Measurements from ENCODE around the gene NEMP1. TPM values are rescaled to one million over a fixed set of nuclear protein-coding genes. Genes with fewer than 3 reads are reported as not detected.

Gene NEMP1
- total RNA-seq (2021) (28.9 and 36.6 TPM in 2 replicates), Bru-seq, nascent RNA (percentile 78 among the genes with signal in this experiment), BruChase-seq, experiment 1, labeled RNA remaining after a 2-hour chase (percentile 89 among the genes with signal in this experiment), BruChase-seq, experiment 2, labeled RNA remaining after a 6-hour chase (percentile 88 among the genes with signal in this experiment)
- long read RNA-seq, full-length matches to known transcripts = 3 of 13 reads
- long read RNA-seq, partial matches to known transcripts = 1 of 13 reads
- long read RNA-seq, other reads (novel, unspliced or antisense) = 9 of 13 reads

- no peaks in the 10 kb centered on the region for H3K9me2 ChIP-seq (ENCODE audit: insufficient read depth)
- intact Hi-C loops (cut with micrococcal nuclease; ENCODE audit: unreplicated experiment) = loop anchor here (1.0 to 2.0 kb wide), 2 partner anchors 9 to 34 kb away; no protein-coding TSS in a partner anchor
These were observed at the start of gene NEMP1 for GRCh38 chr12:57078519-57079404. NEMP1 (minus strand) TSS chr12:57078791; CDS start chr12:57078745, 46 bp downstream.

GRCh38 chr12:57127726-57128518 lies 49.3 kb upstream of the NEMP1 start, which contains the start of gene LRP1:
LRP1 (plus strand) TSS chr12:57128483; CDS start chr12:57128965, 482 bp downstream.
- Histone ChIP-seq H3K79me2 (ENCODE audit: low read depth) (no peaks in the 10 kb centered on the region), H3F3A (ENCODE audit: insufficient read depth, low read depth) (peaks cover 15% of the 10 kb centered on the region), H3K9me3 (ENCODE audit: insufficient read depth, low read depth) (no peaks in the 10 kb centered on the region), H3K4me3 (peak within 1 kb of the TSS; percentile 97), H3K4me1 (replicated peaks; ENCODE audit: insufficient read depth) (peaks cover 8% of the 10 kb centered on the region), H3K4me2 (peak within 1 kb of the TSS; percentile 87), H3K9me2 (ENCODE audit: insufficient read depth) (no peaks in the 10 kb centered on the region), H3K27me3 (ENCODE audit: insufficient read depth, low read depth) (no peaks in the 10 kb centered on the region), H3K36me3 (ENCODE audit: low read depth) (no peaks in the 10 kb centered on the region), H2AFZ (peak within 1 kb of the TSS; percentile 98), H4K20me1 (ENCODE audit: insufficient read depth) (no peaks in the 10 kb centered on the region), H3K27ac (peak within 1 kb of the TSS; percentile 44)
- no peak for TF ChIP-seq EZH2 (IDR thresholded peaks at IDR 0.05; ENCODE audit: low read depth)
- TF ChIP-seq, protein P1, sequence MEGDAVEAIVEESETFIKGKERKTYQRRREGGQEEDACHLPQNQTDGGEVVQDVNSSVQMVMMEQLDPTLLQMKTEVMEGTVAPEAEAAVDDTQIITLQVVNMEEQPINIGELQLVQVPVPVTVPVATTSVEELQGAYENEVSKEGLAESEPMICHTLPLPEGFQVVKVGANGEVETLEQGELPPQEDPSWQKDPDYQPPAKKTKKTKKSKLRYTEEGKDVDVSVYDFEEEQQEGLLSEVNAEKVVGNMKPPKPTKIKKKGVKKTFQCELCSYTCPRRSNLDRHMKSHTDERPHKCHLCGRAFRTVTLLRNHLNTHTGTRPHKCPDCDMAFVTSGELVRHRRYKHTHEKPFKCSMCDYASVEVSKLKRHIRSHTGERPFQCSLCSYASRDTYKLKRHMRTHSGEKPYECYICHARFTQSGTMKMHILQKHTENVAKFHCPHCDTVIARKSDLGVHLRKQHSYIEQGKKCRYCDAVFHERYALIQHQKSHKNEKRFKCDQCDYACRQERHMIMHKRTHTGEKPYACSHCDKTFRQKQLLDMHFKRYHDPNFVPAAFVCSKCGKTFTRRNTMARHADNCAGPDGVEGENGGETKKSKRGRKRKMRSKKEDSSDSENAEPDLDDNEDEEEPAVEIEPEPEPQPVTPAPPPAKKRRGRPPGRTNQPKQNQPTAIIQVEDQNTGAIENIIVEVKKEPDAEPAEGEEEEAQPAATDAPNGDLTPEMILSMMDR (conservative IDR thresholded peaks at IDR 0.05) = no peak
- peak; percentile 68 to 80 for DNase-seq
- ChIA-PET CTCF (interaction anchor here (0.6 to 2.4 kb wide), 12 partner anchors 10 to 174 kb away, joined by 3 to 40 read pairs (median 4); partner anchors contain the start of genes STAC3 and STAT6), POLR2A (ENCODE audit: unreplicated experiment) (interaction anchor here (0.5 to 1.8 kb wide), 20 partner anchors 8 to 939 kb away, joined by 3 to 27 read pairs (median 6); partner anchors contain the start of genes SMARCC2 and STAT6)
- intact Hi-C loops (cut with micrococcal nuclease; ENCODE audit: unreplicated experiment) = loop anchor here (1.0 kb wide), 3 partner anchors 39 to 115 kb away; partner anchors contain the start of gene NAB2
- BruUV-seq (replicated peaks) = no TSS peak

More at GRCh38 chr12:57078519-57079404, at the start of gene NEMP1:
- Histone ChIP-seq H3K4me3 (peak within 1 kb of the TSS; percentile 90), H3K27ac (peak within 1 kb of the TSS; percentile 59), H4K20me1 (ENCODE audit: insufficient read depth) (no peaks in the 10 kb centered on the region), H3K4me1 (replicated peaks; ENCODE audit: insufficient read depth) (peaks cover 13% of the 10 kb centered on the region), H3K27me3 (ENCODE audit: insufficient read depth, low read depth) (no peaks in the 10 kb centered on the region), H2AFZ (peak within 1 kb of the TSS; percentile 95), H3K4me2 (peak within 1 kb of the TSS; percentile 94), H3K36me3 (ENCODE audit: low read depth) (no peaks in the 10 kb centered on the region), H3K9me3 (ENCODE audit: insufficient read depth, low read depth) (no peaks in the 10 kb centered on the region), H3F3A (ENCODE audit: insufficient read depth, low read depth) (no peaks in the 10 kb centered on the region), H3K79me2 (ENCODE audit: low read depth) (peaks cover 18% of the 10 kb centered on the region)
- POLR2A ChIA-PET (ENCODE audit: unreplicated experiment) = interaction anchor here (0.6 to 1.2 kb wide), 7 partner anchors 9 to 745 kb away, joined by 3 to 16 read pairs (median 4); partner anchors contain the start of genes NAB2, PAN2 and ZBTB39
- CTCF ChIA-PET = interaction anchor here (0.6 to 2.6 kb wide), 9 partner anchors 10 to 1152 kb away, joined by 3 to 23 read pairs (median 4); partner anchors contain the start of genes SHMT2 and STAT6
- no TSS peak for BruUV-seq (replicated peaks)
- peak; percentile 96 to 100 for DNase-seq
- TF ChIP-seq, protein P1 (conservative IDR thresholded peaks at IDR 0.05) = no peak
- no peak for TF ChIP-seq EZH2 (IDR thresholded peaks at IDR 0.05; ENCODE audit: low read depth)

Measured in PC-9 (cell line).